ENCODE data around the gene FOXQ1. TPM values are rescaled to one million over a fixed set of nuclear protein-coding genes. Genes with fewer than 3 reads are reported as not detected.

FOXQ1 gene
- total and polyA plus RNA-seq, 2 of the 13 experiments (the other 11 are each of a cell fraction or from before 2014, with no cell fraction given): 35.2 to 39.8 TPM

DNA sequence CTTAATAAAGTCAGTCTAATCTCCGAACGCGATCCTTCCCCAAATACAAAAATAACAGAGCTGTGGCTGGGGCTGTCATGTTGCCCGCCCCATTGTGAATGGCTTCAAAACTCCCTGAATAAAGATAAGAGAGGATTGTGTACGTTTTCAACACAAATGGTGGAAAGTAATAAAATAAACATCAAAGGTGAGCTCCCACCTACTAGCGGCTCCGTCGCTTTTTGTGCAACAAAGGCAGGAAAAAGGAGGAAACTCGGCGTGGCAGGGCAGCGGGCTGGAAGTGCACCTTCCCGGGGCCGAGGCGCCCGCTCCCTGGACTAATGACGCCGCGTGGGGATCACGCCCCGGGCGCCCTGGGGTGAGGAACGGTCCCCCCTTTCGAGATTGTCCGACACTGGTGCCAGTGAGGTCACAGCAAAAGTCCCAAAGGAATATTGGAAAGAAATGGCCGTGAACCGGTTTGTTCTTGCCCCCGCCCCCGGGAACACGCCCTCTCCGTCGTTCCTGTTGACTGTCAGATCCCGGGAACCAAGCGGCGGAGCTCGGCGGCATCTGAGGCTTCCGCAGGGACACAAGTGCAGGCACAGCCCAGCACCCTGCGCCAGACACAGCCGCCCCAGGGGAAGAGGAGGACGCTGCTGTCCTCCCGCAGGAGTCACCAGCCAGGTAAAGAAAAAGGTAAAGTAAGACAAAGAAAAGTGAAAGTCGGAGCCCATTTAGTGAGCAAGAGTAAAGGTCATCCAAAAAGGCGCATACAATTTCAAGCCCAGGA, 1.1 kb upstream of the FOXQ1 start (continued):
- no peak for TF ChIP-seq ZSCAN9 (CRISPR knock-in tag; IDR thresholded peaks at IDR 0.05; ENCODE audit: borderline replicate concordance)
- TF ChIP-seq, protein P1, sequence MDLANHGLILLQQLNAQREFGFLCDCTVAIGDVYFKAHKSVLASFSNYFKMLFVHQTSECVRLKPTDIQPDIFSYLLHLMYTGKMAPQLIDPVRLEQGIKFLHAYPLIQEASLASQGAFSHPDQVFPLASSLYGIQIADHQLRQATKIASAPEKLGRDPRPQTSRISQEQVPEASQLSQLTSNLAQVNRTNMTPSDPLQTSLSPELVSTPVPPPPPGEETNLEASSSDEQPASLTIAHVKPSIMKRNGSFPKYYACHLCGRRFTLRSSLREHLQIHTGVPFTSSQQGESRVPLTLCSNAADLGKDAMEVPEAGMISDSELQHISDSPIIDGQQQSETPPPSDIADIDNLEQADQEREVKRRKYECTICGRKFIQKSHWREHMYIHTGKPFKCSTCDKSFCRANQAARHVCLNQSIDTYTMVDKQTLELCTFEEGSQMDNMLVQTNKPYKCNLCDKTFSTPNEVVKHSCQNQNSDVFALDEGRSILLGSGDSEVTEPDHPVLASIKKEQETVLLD (CRISPR knock-in tag; IDR thresholded peaks at IDR 0.05; ENCODE audit: low read depth): peak; percentile 52; the same call in 1 of the 2 replicates
- no peak for TF ChIP-seq NFIB (CRISPR knock-in tag; IDR thresholded peaks at IDR 0.05; ENCODE audit: borderline replicate concordance)
- TF ChIP-seq, protein P2, sequence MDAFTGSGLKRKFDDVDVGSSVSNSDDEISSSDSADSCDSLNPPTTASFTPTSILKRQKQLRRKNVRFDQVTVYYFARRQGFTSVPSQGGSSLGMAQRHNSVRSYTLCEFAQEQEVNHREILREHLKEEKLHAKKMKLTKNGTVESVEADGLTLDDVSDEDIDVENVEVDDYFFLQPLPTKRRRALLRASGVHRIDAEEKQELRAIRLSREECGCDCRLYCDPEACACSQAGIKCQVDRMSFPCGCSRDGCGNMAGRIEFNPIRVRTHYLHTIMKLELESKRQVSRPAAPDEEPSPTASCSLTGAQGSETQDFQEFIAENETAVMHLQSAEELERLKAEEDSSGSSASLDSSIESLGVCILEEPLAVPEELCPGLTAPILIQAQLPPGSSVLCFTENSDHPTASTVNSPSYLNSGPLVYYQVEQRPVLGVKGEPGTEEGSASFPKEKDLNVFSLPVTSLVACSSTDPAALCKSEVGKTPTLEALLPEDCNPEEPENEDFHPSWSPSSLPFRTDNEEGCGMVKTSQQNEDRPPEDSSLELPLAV (CRISPR knock-in tag; conservative IDR thresholded peaks at IDR 0.05; ENCODE audit: low read depth): no peak
- peak; percentile 63 for TF ChIP-seq SALL1 (CRISPR knock-in tag; IDR thresholded peaks at IDR 0.05)
- TF ChIP-seq, protein P3, sequence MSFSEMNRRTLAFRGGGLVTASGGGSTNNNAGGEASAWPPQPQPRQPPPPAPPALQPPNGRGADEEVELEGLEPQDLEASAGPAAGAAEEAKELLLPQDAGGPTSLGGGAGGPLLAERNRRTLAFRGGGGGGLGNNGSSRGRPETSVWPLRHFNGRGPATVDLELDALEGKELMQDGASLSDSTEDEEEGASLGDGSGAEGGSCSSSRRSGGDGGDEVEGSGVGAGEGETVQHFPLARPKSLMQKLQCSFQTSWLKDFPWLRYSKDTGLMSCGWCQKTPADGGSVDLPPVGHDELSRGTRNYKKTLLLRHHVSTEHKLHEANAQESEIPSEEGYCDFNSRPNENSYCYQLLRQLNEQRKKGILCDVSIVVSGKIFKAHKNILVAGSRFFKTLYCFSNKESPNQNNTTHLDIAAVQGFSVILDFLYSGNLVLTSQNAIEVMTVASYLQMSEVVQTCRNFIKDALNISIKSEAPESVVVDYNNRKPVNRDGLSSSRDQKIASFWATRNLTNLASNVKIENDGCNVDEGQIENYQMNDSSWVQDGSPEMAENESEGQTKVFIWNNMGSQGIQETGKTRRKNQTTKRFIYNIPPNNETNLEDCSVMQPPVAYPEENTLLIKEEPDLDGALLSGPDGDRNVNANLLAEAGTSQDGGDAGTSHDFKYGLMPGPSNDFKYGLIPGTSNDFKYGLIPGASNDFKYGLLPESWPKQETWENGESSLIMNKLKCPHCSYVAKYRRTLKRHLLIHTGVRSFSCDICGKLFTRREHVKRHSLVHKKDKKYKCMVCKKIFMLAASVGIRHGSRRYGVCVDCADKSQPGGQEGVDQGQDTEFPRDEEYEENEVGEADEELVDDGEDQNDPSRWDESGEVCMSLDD (CRISPR knock-in tag; IDR thresholded peaks at IDR 0.05; ENCODE audit: borderline replicate concordance): peak; percentile 71; the same call in 1 of the 2 replicates
- TF ChIP-seq TBL1XR1 (IDR thresholded peaks at IDR 0.05; ENCODE audit: borderline replicate concordance, low read length, partially characterized antibody): no peak
- no peak for TF ChIP-seq ZZZ3 (CRISPR knock-in tag; IDR thresholded peaks at IDR 0.05; ENCODE audit: borderline replicate concordance)
- TF ChIP-seq ZMYM4 (CRISPR knock-in tag; IDR thresholded peaks at IDR 0.05): no peak; the same call in 1 of the 2 replicates
- TF ChIP-seq RNF2 (conservative IDR thresholded peaks at IDR 0.05; ENCODE audit: low read depth): peak; percentile 35; the same call in 1 of the 2 replicates
- TF ChIP-seq, protein P4, sequence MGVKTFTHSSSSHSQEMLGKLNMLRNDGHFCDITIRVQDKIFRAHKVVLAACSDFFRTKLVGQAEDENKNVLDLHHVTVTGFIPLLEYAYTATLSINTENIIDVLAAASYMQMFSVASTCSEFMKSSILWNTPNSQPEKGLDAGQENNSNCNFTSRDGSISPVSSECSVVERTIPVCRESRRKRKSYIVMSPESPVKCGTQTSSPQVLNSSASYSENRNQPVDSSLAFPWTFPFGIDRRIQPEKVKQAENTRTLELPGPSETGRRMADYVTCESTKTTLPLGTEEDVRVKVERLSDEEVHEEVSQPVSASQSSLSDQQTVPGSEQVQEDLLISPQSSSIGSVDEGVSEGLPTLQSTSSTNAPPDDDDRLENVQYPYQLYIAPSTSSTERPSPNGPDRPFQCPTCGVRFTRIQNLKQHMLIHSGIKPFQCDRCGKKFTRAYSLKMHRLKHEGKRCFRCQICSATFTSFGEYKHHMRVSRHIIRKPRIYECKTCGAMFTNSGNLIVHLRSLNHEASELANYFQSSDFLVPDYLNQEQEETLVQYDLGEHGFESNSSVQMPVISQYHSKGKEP (CRISPR knock-in tag; IDR thresholded peaks at IDR 0.05): peak; percentile 43; the same call in 1 of the 2 replicates
- TF ChIP-seq, protein P5, sequence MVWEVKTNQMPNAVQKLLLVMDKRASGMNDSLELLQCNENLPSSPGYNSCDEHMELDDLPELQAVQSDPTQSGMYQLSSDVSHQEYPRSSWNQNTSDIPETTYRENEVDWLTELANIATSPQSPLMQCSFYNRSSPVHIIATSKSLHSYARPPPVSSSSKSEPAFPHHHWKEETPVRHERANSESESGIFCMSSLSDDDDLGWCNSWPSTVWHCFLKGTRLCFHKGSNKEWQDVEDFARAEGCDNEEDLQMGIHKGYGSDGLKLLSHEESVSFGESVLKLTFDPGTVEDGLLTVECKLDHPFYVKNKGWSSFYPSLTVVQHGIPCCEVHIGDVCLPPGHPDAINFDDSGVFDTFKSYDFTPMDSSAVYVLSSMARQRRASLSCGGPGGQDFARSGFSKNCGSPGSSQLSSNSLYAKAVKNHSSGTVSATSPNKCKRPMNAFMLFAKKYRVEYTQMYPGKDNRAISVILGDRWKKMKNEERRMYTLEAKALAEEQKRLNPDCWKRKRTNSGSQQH (CRISPR knock-in tag; IDR thresholded peaks at IDR 0.05; ENCODE audit: low read depth): no peak; the same call in 1 of the 2 replicates
- peak; percentile 61; the same call in 1 of the 2 replicates for TF ChIP-seq ZNF768 (CRISPR knock-in tag; IDR thresholded peaks at IDR 0.05)
- no peak; the same call in 1 of the 2 replicates for TF ChIP-seq KAT7 (CRISPR knock-in tag; IDR thresholded peaks at IDR 0.05; ENCODE audit: borderline replicate concordance)
- peak; percentile 71; the same call in 1 of the 2 replicates for TF ChIP-seq CAMTA2 (CRISPR knock-in tag; IDR thresholded peaks at IDR 0.05; ENCODE audit: borderline replicate concordance)
- no peak for TF ChIP-seq CEBPG (CRISPR knock-in tag; IDR thresholded peaks at IDR 0.05)
- TF ChIP-seq NKX3-1 (CRISPR knock-in tag; IDR thresholded peaks at IDR 0.05): peak; percentile 70; the same call in 1 of the 2 replicates
- no peak for TF ChIP-seq CBX2 (IDR thresholded peaks at IDR 0.05; ENCODE audit: low read depth, low read length)
- TF ChIP-seq CBX2 (CRISPR knock-in tag; IDR thresholded peaks at IDR 0.05; ENCODE audit: low read depth): no peak
- TF ChIP-seq U2AF1 (optimal IDR thresholded peaks at IDR 0.05; ENCODE audit: low read depth, low read length): peak; percentile 65
- peak; percentile 88 for TF ChIP-seq NR2C2 (CRISPR knock-in tag; IDR thresholded peaks at IDR 0.05; ENCODE audit: borderline replicate concordance)
